Neuronal stem cell (in vitro differentiated cells): ENCODE measurements around the gene ASCC3.

ENCODE experiments used
- DNase-seq: peaks from one replicate; pipeline ENCODE4 v3.0.0-alpha.2; 2013; ENCODE audit warnings: low spot score
- H2AFZ ChIP-seq: one replicate; pipeline ENCODE4 v1.6.1; 2013; ENCODE audit warnings: mild to moderate bottlenecking, low read length, inconsistent platforms
- H2AK5ac ChIP-seq: 2 replicates; pipeline ENCODE4 v1.6.1; 2013; ENCODE audit warnings: low read depth, mild to moderate bottlenecking, inconsistent platforms, low read length, moderate library complexity, mixed read lengths
- H2BK120ac ChIP-seq: 2 replicates; pipeline ENCODE4 v1.6.1; 2013; ENCODE audit warnings: low read depth, mild to moderate bottlenecking, inconsistent platforms, low read length, moderate library complexity, mixed read lengths
- H2BK12ac ChIP-seq: one replicate; pipeline ENCODE4 v1.6.1; 2013; ENCODE audit warnings: low read length, inconsistent platforms
- H2BK15ac ChIP-seq: 2 replicates; pipeline ENCODE4 v1.6.1; 2013; ENCODE audit warnings: mild to moderate bottlenecking, low read length, inconsistent platforms, mixed read lengths
- H2BK5ac ChIP-seq: one replicate; pipeline ENCODE4 v1.6.1; 2013; ENCODE audit warnings: inconsistent platforms, mild to moderate bottlenecking, low read length, moderate library complexity
- H3K14ac ChIP-seq: one replicate; pipeline ENCODE4 v1.6.1; 2013; ENCODE audit warnings: low read length, inconsistent platforms
- H3K18ac ChIP-seq: 2 replicates; pipeline ENCODE4 v1.6.1; 2013; ENCODE audit warnings: low read length, inconsistent platforms
- H3K23ac ChIP-seq: 2 replicates; pipeline ENCODE4 v1.6.1; 2013; ENCODE audit warnings: low read depth, mild to moderate bottlenecking, mixed read lengths, low read length, inconsistent platforms; ENCODE audit not compliant: poor library complexity
- H3K27ac ChIP-seq: replicated peaks from 3 replicates; pipeline ENCODE4 v1.5.1; 2013; ENCODE audit warnings: low read length, inconsistent platforms
- H3K27me3 ChIP-seq, 3 experiments: 2 replicates each; pipeline ENCODE4 v1.6.1; 2013; ENCODE audit warnings: low read length in 3 of 3, mild to moderate bottlenecking in 2 of 3, inconsistent platforms in 1 of 3, low read depth in 1 of 3, mixed read lengths in 1 of 3, moderate library complexity in 1 of 3; ENCODE audit not compliant: control insufficient read depth in 3 of 3, insufficient read depth in 3 of 3
- H3K36me3 ChIP-seq, 2 donors: replicated peaks in 1 of 2; 2 replicates each; pipeline ENCODE4 v1.6.1; 2013; ENCODE audit warnings: low read length in 2 of 2; ENCODE audit not compliant: control insufficient read depth in 2 of 2, insufficient read depth in 2 of 2
- H3K4ac ChIP-seq: 2 replicates; pipeline ENCODE4 v1.6.1; 2013; ENCODE audit warnings: inconsistent platforms, mild to moderate bottlenecking, low read length, moderate library complexity
- H3K4me1 ChIP-seq, 2 donors: 1 replicate in 1 of 2; 2 replicates in 1 of 2; pipeline ENCODE4 v1.6.1; 2013; ENCODE audit warnings: low read length in 2 of 2, low read depth in 1 of 2; ENCODE audit not compliant: control insufficient read depth in 2 of 2, insufficient read depth in 1 of 2
- H3K4me2 ChIP-seq: one replicate; pipeline ENCODE4 v1.6.1; 2013; ENCODE audit warnings: mild to moderate bottlenecking, low read length, inconsistent platforms; ENCODE audit not compliant: insufficient read depth, poor library complexity, severe bottlenecking
- H3K4me3 ChIP-seq, 2 donors: 2 replicates each; pipeline ENCODE4 v1.5.1; 2013; ENCODE audit warnings: low read length in 2 of 2, mild to moderate bottlenecking in 2 of 2, inconsistent platforms in 1 of 2, moderate library complexity in 1 of 2
- H3K79me1 ChIP-seq: one replicate; pipeline ENCODE4 v1.6.1; 2013; ENCODE audit warnings: low read depth, mild to moderate bottlenecking, inconsistent platforms, low read length, moderate library complexity
- H3K9ac ChIP-seq: one replicate; pipeline ENCODE4 v1.6.1; 2013; ENCODE audit warnings: mild to moderate bottlenecking, low read depth, low read length, inconsistent platforms; ENCODE audit not compliant: poor library complexity
- H3K9me3 ChIP-seq, 2 donors: replicated peaks in 1 of 2; 2 replicates each; pipeline versions ENCODE3 to v1.6.1; 2013; ENCODE audit warnings: low read length in 2 of 2, mild to moderate bottlenecking in 2 of 2, inconsistent platforms in 1 of 2, low read depth in 1 of 2, mixed read lengths in 1 of 2, moderate library complexity in 1 of 2; ENCODE audit not compliant: control insufficient read depth in 2 of 2, insufficient read depth in 1 of 2
- H4K8ac ChIP-seq: one replicate; pipeline ENCODE4 v1.6.1; 2013; ENCODE audit warnings: low read depth, mild to moderate bottlenecking, inconsistent platforms, low read length, moderate library complexity
- H4K91ac ChIP-seq: one replicate; pipeline ENCODE4 v1.6.1; 2013; ENCODE audit warnings: low read length, low read depth, mild to moderate bottlenecking, inconsistent platforms; ENCODE audit not compliant: poor library complexity
- WGBS, 2 donors: extraction: QIAGEN DNeasy Blood & Tissue Kit; methylation state at CpG; one replicate each; pipeline ENCODE4 v1.1.7; 2013; ENCODE audit warnings: missing lambda C conversion rate in 2 of 2, mixed read lengths in 1 of 2; ENCODE audit not compliant: insufficient read length in 2 of 2, insufficient replicate concordance in 1 of 2; ENCODE audit errors: extremely low coverage in 2 of 2; 5-methylcytosine and 5-hydroxymethylcytosine counted together

The ASCC3 gene

GRCh38 chr6:100512203-100512862, 368.8 kb downstream of the ASCC3 start:
- H3K36me3 ChIP-seq: peaks cover 6 to 95% of the 10 kb centered on the region in 2 donors
- no peak overlapping the region for H3K18ac ChIP-seq
- no peak overlapping the region for H2BK5ac ChIP-seq
- no peak overlapping the region for H3K23ac ChIP-seq
- H2BK15ac ChIP-seq: no peak overlapping the region
- H4K8ac ChIP-seq: no peak overlapping the region
- DNase-seq: no peak
- H3K4me3 ChIP-seq: no peak overlapping the region
- no peak overlapping the region for H3K27ac ChIP-seq
- WGBS, 2 donors: no CpG with 5 or more reads among the region's 6 CpGs
- H2AFZ ChIP-seq: no peak overlapping the region
- no peaks in the 10 kb centered on the region for H3K4me1 ChIP-seq
- H3K14ac ChIP-seq: no peak overlapping the region
- no peak overlapping the region for H3K9ac ChIP-seq
- H3K27me3 ChIP-seq: no peaks in the 10 kb centered on the region
- no peak overlapping the region for H2AK5ac ChIP-seq
- H3K9me3 ChIP-seq: no peaks in the 10 kb centered on the region
- H3K4ac ChIP-seq: no peak overlapping the region
- no peak overlapping the region for H2BK120ac ChIP-seq
- H3K79me1 ChIP-seq: no peaks in the 10 kb centered on the region
- no peak overlapping the region for H2BK12ac ChIP-seq
- no peak overlapping the region for H4K91ac ChIP-seq
- H3K4me2 ChIP-seq: no peak overlapping the region

- Histone ChIP-seq H4K8ac (no peak overlapping the region), H3K23ac (no peak overlapping the region), H3K14ac (no peak overlapping the region), H3K36me3 (peaks cover 6 to 77% of the 10 kb centered on the region in 2 donors), H3K9me3 (no peaks in the 10 kb centered on the region), H3K18ac (no peak overlapping the region), H3K79me1 (no peaks in the 10 kb centered on the region), H3K27me3 (no peaks in the 10 kb centered on the region), H2BK120ac (no peak overlapping the region), H2BK15ac (no peak overlapping the region), H2BK5ac (no peak overlapping the region), H2AK5ac (no peak overlapping the region), H2BK12ac (no peak overlapping the region), H4K91ac (no peak overlapping the region), H2AFZ (no peak overlapping the region), H3K27ac (no peak overlapping the region), H3K4me1 (peaks cover 0 to 2% of the 10 kb centered on the region in 2 donors), H3K4me3 (no peak overlapping the region), H3K4ac (no peak overlapping the region), H3K9ac (no peak overlapping the region), H3K4me2 (no peak overlapping the region)
- DNase-seq: no peak
- WGBS, 2 donors: no CpG with 5 or more reads among the region's 3 CpGs
Measured at GRCh38 chr6:100509101-100509500, 372.0 kb downstream of the ASCC3 start.

GRCh38 chr6:100506651-100507050, 374.5 kb downstream of the ASCC3 start:
- no peaks in the 10 kb centered on the region for H3K9me3 ChIP-seq
- H2BK15ac ChIP-seq: no peak overlapping the region
- no CpG with 5 or more reads among the region's 2 CpGs for WGBS, 2 donors
- no peak overlapping the region for H3K4me2 ChIP-seq
- H3K4me1 ChIP-seq: peaks cover 0 to 2% of the 10 kb centered on the region in 2 donors
- no peak overlapping the region for H3K14ac ChIP-seq
- H3K9ac ChIP-seq: no peak overlapping the region
- no peaks in the 10 kb centered on the region for H3K79me1 ChIP-seq
- H3K27me3 ChIP-seq: no peaks in the 10 kb centered on the region
- no peak overlapping the region for H3K23ac ChIP-seq
- H2BK120ac ChIP-seq: no peak overlapping the region
- no peak overlapping the region for H2AK5ac ChIP-seq
- H2BK5ac ChIP-seq: no peak overlapping the region
- H4K8ac ChIP-seq: no peak overlapping the region
- no peak overlapping the region for H2BK12ac ChIP-seq
- peaks cover 4 to 53% of the 10 kb centered on the region in 2 donors for H3K36me3 ChIP-seq
- no peak overlapping the region for H3K4ac ChIP-seq
- no peak overlapping the region for H3K4me3 ChIP-seq
- H2AFZ ChIP-seq: no peak overlapping the region
- no peak overlapping the region for H4K91ac ChIP-seq
- no peak overlapping the region for H3K27ac ChIP-seq
- no peak for DNase-seq
- no peak overlapping the region for H3K18ac ChIP-seq

DNA sequence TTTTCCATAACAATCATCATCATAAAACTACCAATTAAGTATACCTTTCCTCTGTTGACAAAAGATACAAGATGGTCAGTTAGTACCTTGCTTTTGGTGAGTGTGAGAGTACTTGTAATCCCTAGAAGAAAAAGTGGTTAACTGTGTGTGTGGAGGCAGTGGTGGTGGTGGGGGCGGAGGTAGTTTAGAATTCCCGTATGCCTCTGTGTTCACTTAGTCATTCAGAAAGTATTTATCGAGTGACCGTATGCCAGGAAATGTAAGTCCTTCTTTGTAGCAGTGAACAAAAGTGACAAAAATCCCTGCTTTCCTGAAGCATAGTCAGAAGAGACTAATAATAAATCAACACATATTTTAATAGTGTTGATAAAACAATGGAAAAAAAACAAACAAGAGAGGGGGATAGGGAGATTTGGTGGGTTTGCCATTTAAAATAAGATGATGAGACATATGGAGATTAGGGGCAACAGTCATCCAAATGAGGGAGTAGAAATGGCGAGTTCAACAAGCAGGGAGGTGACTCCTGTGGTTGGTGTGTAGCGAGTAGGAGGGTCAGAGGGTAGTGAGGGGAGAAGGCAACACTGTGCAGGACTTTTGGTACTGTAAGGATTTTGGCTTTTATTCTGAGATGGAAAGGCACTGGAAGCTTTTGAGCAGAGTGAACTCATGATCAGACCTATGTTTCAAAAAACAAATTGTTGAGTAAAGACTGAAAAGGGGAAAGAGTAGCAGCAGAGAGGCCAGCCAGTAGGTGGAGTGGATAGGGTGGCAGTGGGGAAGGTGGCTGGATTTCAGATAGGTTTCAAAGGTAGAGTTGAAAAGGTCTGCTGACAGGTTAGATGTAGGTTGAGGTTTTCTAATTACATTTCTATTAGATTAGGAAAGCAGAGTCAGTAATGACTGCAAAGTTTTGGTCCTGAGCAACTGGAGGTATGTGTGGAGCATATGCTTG, 376.1 kb downstream of the ASCC3 start:
- Histone ChIP-seq H3K23ac (no peak overlapping the region), H3K4me1 (peaks cover 0 to 2% of the 10 kb centered on the region in 2 donors), H3K18ac (no peak overlapping the region), H3K9ac (no peak overlapping the region), H3K27ac (no peak overlapping the region), H3K14ac (no peak overlapping the region), H3K9me3 (no peaks in the 10 kb centered on the region), H3K27me3 (no peaks in the 10 kb centered on the region), H4K8ac (no peak overlapping the region), H2BK12ac (no peak overlapping the region), H4K91ac (no peak overlapping the region), H3K4me3 (no peak overlapping the region), H3K36me3 (peaks cover 0 to 37% of the 10 kb centered on the region in 2 donors), H2BK120ac (no peak overlapping the region), H2BK15ac (no peak overlapping the region), H3K4me2 (no peak overlapping the region), H2AK5ac (no peak overlapping the region), H2BK5ac (no peak overlapping the region), H3K79me1 (no peaks in the 10 kb centered on the region), H2AFZ (no peak overlapping the region), H3K4ac (no peak overlapping the region)
- no CpG with 5 or more reads among the region's 6 CpGs for WGBS, 2 donors
- no peak for DNase-seq
